ENCODE data around the gene EN2. TPM values are rescaled to one million over a fixed set of nuclear protein-coding genes. Genes with fewer than 3 reads are reported as not detected.

EN2 gene
- total and polyA plus RNA-seq, 2 of the 4 experiments (the other 2 are of a cell fraction), result not detected

GRCh38 chr7:155441856-155442255 lies 16.1 kb upstream of the EN2 start:
- Histone ChIP-seq H3K4me3 (ENCODE audit: insufficient read depth, low read depth, low read length) (no peak overlapping the region), H2AFZ (replicated peaks; ENCODE audit: low read length, poor library complexity) (no peak overlapping the region), H3K9me3 (ENCODE audit: control insufficient read depth, insufficient read depth, low read length) (no peaks in the 10 kb centered on the region), H3K79me1 (ENCODE audit: low read depth in 1 of 2, low read length in 2 of 2) (no peaks in the 10 kb centered on the region), H4K8ac (ENCODE audit: low read depth in 2 of 2, low read length in 2 of 2) (no peak overlapping the region), H4K91ac (ENCODE audit: insufficient read depth, low read depth, low read length) (no peak overlapping the region), H3K23ac (ENCODE audit: low read depth, low read length) (no peak overlapping the region), H2BK120ac (ENCODE audit: low read depth, low read length) (no peak overlapping the region), H3K9ac (ENCODE audit: low read depth, low read length) (no peak overlapping the region), H3K9me1 (ENCODE audit: insufficient read depth, low read length) (no peaks in the 10 kb centered on the region), H4K20me1 (ENCODE audit: insufficient read depth, low read length) (no peaks in the 10 kb centered on the region; the same call in 1 of the 2 replicates), H2AK9ac (replicated peaks; ENCODE audit: low read depth, low read length, poor library complexity) (no peak overlapping the region), H2BK20ac (ENCODE audit: low read depth, low read length) (no peak overlapping the region), H3K27ac (ENCODE audit: insufficient read depth, low read length) (no peak overlapping the region), H2AK5ac (ENCODE audit: low read depth, low read length) (no peak overlapping the region), H3K4me1 (ENCODE audit: control insufficient read depth, insufficient read depth, low read length) (no peaks in the 10 kb centered on the region), H3K14ac (replicated peaks; ENCODE audit: low read depth, low read length) (no peak overlapping the region), H3K56ac (ENCODE audit: extremely low read depth, insufficient read depth, low read length) (no peak overlapping the region), H3K4me2 (ENCODE audit: low read depth, low read length) (no peak overlapping the region), H4K5ac (ENCODE audit: low read depth, low read length) (no peak overlapping the region), H3K4ac (ENCODE audit: low read depth, low read length) (no peak overlapping the region), H3K18ac (ENCODE audit: low read depth, low read length) (no peak overlapping the region), H3K27me3 (ENCODE audit: control insufficient read depth, insufficient read depth, low read length) (peaks cover 19% of the 10 kb centered on the region), H3K36me3 (ENCODE audit: control insufficient read depth, insufficient read depth, low read length) (no peaks in the 10 kb centered on the region), H2BK5ac (ENCODE audit: low read depth, low read length, poor library complexity, severe bottlenecking) (no peak overlapping the region), H2BK15ac (ENCODE audit: low read depth, low read length) (no peak overlapping the region)
- dilution Hi-C loops (cut with HindIII; ENCODE audit: low sequenced_read_pairs, unreplicated experiment), result no loop called here
- no TSS peak for BruUV-seq (replicated peaks)
- in situ Hi-C loops (cut with MboI; ENCODE audit: low sequenced_read_pairs), result no loop called here
- ATAC-seq (ENCODE audit: low read depth), result no peak
- TF ChIP-seq RCOR1 (IDR thresholded peaks at IDR 0.05; ENCODE audit: insufficient replicate concordance, low read length) (no peak), CHD1 (IDR thresholded peaks at IDR 0.05; ENCODE audit: low read depth, low read length) (no peak), USF2 (IDR thresholded peaks at IDR 0.05; ENCODE audit: low read depth, low read length) (no peak), SMC3 (IDR thresholded peaks at IDR 0.05; ENCODE audit: low read depth, low read length) (no peak), ELK1 (IDR thresholded peaks at IDR 0.05; ENCODE audit: borderline replicate concordance, low read depth, low read length) (no peak), MAFK (IDR thresholded peaks at IDR 0.05; ENCODE audit: low read depth, low read length) (no peak), POLR2A (IDR thresholded peaks at IDR 0.05; ENCODE audit: low read depth, low read length) (no peak), RAD21 (IDR thresholded peaks at IDR 0.05; ENCODE audit: low read length) (no peak), MXI1 (IDR thresholded peaks at IDR 0.05; ENCODE audit: borderline replicate concordance, low read depth, low read length) (no peak), BHLHE40 (IDR thresholded peaks at IDR 0.05; ENCODE audit: low read depth, low read length) (no peak), MAZ (IDR thresholded peaks at IDR 0.05; ENCODE audit: borderline replicate concordance, low read depth, low read length) (no peak), RFX5 (IDR thresholded peaks at IDR 0.05; ENCODE audit: low read depth, low read length) (no peak), CTCF (conservative IDR thresholded peaks at IDR 0.05; ENCODE audit: low read depth, low read length) (no peak)
- ChIA-PET POLR2A (ENCODE audit: unreplicated experiment) (no interaction called here), CTCF (no interaction called here)
- no peak for DNase-seq
- intact Hi-C loops (cut with micrococcal nuclease), result no loop called here
- no CpG with 5 or more reads among the region's 6 CpGs for WGBS, 2 experiments (ENCODE audit: extremely low coverage in 2 of 2, insufficient read length in 1 of 2)
